Stimulated activated CD8-positive, alpha-beta memory T cell treated with anti-CD3 and anti-CD28 coated beads, Interleukin-4, amount 100 ng/mL, for 48 hours (primary cell): ENCODE measurements around the gene KIF13A.
"Not testable (repeated sequence)": the region's sequence is repeated elsewhere in the genome, so short reads cannot be mapped to it uniquely, and the experiment has no call there.

ENCODE experiments used
- DNase-seq: peaks from one replicate; pipeline ENCODE4 v3.0.0-alpha.2; 2020

Gene KIF13A

GRCh38 chr6:17930321-17930993 is 57.0 kb downstream of the KIF13A start:
- DNase-seq: no peak

GRCh38 chr6:17928514-17929430 is 58.7 kb downstream of the KIF13A start:
- no peak for DNase-seq

- no peak for DNase-seq
These were observed 59.7 kb downstream of the KIF13A start for GRCh38 chr6:17927705-17928104.

- no peak for DNase-seq
These were observed 64.0 kb downstream of the KIF13A start for GRCh38 chr6:17923401-17923863.

GRCh38 chr6:17921454-17921853 is 66.0 kb downstream of the KIF13A start:
- DNase-seq: no peak

GRCh38 chr6:17919496-17919895 is 67.9 kb downstream of the KIF13A start:
- DNase-seq: no peak

- DNase-seq: no peak
These were observed 69.3 kb downstream of the KIF13A start for GRCh38 chr6:17917837-17918763.

GRCh38 chr6:17914651-17915050 is 72.8 kb downstream of the KIF13A start:
- DNase-seq: no peak

GRCh38 chr6:17912521-17912920 is 74.9 kb downstream of the KIF13A start:
- no peak for DNase-seq

GRCh38 chr6:17911656-17912055 is 75.8 kb downstream of the KIF13A start:
- not testable (repeated sequence) for DNase-seq

GRCh38 chr6:17910189-17910588 is 77.2 kb downstream of the KIF13A start:
- no peak for DNase-seq

- no peak for DNase-seq
These were observed 78.6 kb downstream of the KIF13A start for GRCh38 chr6:17908831-17909230.

- peak; percentile 40 for DNase-seq
These were observed 79.8 kb downstream of the KIF13A start for GRCh38 chr6:17907406-17908229.

- DNase-seq: no peak
These were observed 81.5 kb downstream of the KIF13A start for GRCh38 chr6:17905611-17906592.

GRCh38 chr6:17904491-17905120 is 82.8 kb downstream of the KIF13A start:
- DNase-seq: no peak

GRCh38 chr6:17902974-17903373 is 84.5 kb downstream of the KIF13A start:
- no peak for DNase-seq

GRCh38 chr6:17901493-17901892 is 85.9 kb downstream of the KIF13A start:
- DNase-seq: no peak

GRCh38 chr6:17900011-17900410 is 87.4 kb downstream of the KIF13A start:
- DNase-seq: no peak

- DNase-seq: no peak
These were observed 87.9 kb downstream of the KIF13A start for GRCh38 chr6:17899491-17899890.

- DNase-seq: no peak
These were observed 89.8 kb downstream of the KIF13A start for GRCh38 chr6:17897681-17898080.
